Left cardiac atrium (tissue), 4 donors: ENCODE results near the gene ELP5. TPM values are rescaled to one million over a fixed set of nuclear protein-coding genes. Genes with fewer than 3 reads are reported as not detected.
"Not testable (repeated sequence)": the region's sequence is repeated elsewhere in the genome, so short reads cannot be mapped to it uniquely, and the experiment has no call there.

Experiments used
- ATAC-seq, 2 donors: fragments of 200-7000 bp; cut with Tn5 transposase; one replicate each; pipeline ENCODE4 v1.9.1; 2020; ENCODE audit warnings: mild to moderate bottlenecking in 2 of 2, moderate library complexity in 2 of 2
- DNase-seq: peaks from one replicate; pipeline ENCODE4 v3.0.0-alpha.2; 2020
- intact Hi-C, 2 donors: fragments of 100-400 bp; cut with DNase I; formaldehyde crosslinking; loops; one replicate each; pipeline versions ENCODE4 v1.14.1 to v1.15.1; 2022 to 2023
- total RNA-seq, 2 donors: library from RNA; stranded (reverse); fragmentation: NEBNext Ultra II Directional; extraction: Animal tissue kit (Norgen Biotek cat#: 25700); gene quantifications; one replicate each; pipeline ENCODE4 v1.2.1, GENCODE V29; 2021
- donor health status: DM: no; HTN: yes; CAD: no.
- donor health status: DM: no; HTN: yes; CAD: no; lungs with severe emphysema.
- donor health status: DM: yes; HTN: yes; CAD: no.
- donor health status: Dilated cardiomyopathy.

Gene ELP5
- total RNA-seq, 2 donors from 2014 or later, result 68.3 to 93.8 TPM

GRCh38 chr17:7232114-7232513, 19.9 kb upstream of the ELP5 start:
- intact Hi-C loops, result no loop called here
- ATAC-seq, result no peak

GRCh38 chr17:7233701-7234082, 18.3 kb upstream of the ELP5 start:
- ATAC-seq (peak in 1 of 2 donors; percentile 7), DNase-seq (no peak)
- intact Hi-C loops, result no loop called here

More at GRCh38 chr17:7232114-7232513, 19.9 kb upstream of the ELP5 start:
- no peak for DNase-seq

DNA sequence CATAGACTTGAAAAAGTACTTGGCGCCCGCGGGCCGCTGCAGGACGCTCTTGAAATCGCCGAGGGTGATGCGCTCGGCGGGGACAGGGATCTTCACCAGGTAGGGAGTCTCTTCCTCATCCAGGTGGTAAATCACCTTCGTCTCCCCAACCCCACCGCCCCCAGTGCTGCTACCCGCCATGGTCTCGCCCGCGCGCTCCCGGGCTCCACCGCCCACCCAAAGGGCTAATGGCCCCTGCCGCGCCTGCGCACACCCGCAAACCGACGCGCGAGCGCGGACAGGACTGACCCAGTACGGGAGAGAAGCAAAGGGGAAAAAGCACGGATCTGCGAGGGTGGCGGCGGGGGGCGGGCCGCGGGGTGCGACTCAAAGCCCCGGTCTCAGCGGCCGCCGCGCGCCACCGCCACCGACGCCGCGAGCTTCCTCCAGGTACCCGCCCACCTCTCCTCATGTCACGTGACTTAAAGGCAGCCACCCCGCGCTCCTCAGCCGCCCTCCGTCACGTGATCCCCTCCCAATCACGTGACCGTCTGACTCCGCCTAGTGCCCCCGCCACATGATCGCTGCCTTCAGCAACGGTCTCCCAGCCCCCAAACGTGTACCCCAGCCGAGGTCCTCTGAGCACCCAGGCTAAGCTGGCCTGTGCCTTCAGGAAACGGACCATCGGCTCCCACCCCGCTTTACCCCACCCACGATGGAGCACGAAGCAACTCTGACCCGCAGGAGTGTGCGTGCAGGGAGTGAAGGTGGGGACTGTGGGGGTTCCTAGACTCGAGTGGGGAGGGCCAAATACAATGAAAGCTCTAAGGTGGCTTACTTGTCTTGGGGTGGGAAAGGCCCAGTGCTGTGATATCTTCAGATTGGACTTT, 17.7 kb upstream of the ELP5 start, which contains the start of gene DVL2:
Gene DVL2 (minus strand): TSS at position 435 of the 869 bp plus-strand sequence. CDS start 255 bp downstream, at position 180.
- intact Hi-C loops, result no loop called here

GRCh38 chr17:7235693-7236665, 16.0 kb upstream of the ELP5 start:
- ATAC-seq (no peak), DNase-seq (no peak)
- intact Hi-C loops, result no loop called here

More for the DNA sequence above, 17.7 kb upstream of the ELP5 start, which contains the start of gene DVL2:
- peak; percentile 65 to 71 for ATAC-seq
- DNase-seq, result peak; percentile 96

GRCh38 chr17:7236808-7237207, 15.2 kb upstream of the ELP5 start:
- ATAC-seq, result no peak
- DNase-seq, result no peak
- intact Hi-C loops, result no loop called here

DNA sequence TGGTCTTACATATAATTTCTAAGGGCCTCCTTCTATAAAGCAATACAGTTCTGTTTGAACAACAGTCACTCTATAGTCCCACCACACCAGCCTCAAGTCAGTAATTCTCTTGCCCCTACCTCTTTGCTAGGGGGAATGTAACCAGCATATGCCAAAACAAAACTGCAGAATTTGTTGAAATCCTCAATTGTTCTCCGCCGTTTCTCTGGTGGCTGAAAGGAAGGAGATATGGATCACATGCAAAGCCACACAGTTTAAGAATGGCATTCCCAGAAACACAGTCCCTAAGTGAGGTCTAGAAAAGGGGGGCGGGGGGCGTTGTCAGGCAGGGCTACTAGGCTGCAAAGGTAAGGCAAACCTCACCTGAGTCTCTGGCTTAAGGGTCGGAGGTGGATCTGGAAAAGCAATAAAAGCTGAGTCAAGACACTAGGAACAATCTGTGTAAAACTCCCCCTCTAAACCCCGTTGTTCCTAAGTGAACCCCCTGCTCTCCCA, 14.7 kb upstream of the ELP5 start:
- intact Hi-C loops, result no loop called here
- no peak for ATAC-seq

GRCh38 chr17:7237761-7238419, 14.1 kb upstream of the ELP5 start:
- intact Hi-C loops, result no loop called here
- DNase-seq, result peak; percentile 88
- peak; percentile 3 to 7 for ATAC-seq

More for the DNA sequence above, 14.7 kb upstream of the ELP5 start:
- DNase-seq, result no peak

DNA sequence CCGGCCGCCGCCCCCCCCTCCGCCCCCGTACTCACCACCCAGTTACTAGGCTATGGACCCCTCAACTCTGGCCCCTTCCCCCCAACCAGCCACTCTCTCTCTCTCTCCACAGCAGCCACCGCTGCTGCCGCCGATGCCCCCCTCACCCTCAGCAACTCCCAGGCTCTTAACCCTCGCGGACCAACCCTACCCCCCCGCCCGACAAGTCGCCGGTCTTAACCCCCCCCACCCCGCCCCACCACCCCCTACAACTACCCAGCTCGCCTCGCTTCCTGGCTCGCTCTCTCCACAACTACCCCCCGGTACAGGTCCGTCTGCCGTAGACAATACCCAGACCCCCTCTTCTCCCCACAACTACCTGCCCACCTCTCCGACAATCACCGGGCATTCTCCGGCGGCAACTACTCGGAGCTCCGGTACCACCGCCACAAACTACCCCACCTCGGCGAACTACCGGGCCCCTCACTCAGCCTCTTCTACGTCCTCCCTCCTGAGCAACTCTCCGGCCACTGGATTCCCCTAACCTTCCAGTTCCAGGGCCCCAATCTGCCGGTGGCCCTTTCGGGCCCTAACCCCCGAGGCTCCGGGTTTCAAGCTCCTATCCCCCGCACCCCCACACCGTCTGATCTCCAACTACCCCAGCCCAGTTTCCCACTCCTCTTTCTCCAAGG, 13.5 kb upstream of the ELP5 start:
- no peak for ATAC-seq
- DNase-seq, result peak; percentile 55
- intact Hi-C loops, result no loop called here

- DNase-seq (peak; percentile 99), ATAC-seq (peak; percentile 71 to 79)
- intact Hi-C loops, result no loop called here
These were observed 12.7 kb upstream of the ELP5 start, which contains the start of gene PHF23 for GRCh38 chr17:7239091-7240027. Gene PHF23, minus strand, starts transcription at chr17:7239457. Its CDS starts 178 bp downstream, at chr17:7239279.

DNA sequence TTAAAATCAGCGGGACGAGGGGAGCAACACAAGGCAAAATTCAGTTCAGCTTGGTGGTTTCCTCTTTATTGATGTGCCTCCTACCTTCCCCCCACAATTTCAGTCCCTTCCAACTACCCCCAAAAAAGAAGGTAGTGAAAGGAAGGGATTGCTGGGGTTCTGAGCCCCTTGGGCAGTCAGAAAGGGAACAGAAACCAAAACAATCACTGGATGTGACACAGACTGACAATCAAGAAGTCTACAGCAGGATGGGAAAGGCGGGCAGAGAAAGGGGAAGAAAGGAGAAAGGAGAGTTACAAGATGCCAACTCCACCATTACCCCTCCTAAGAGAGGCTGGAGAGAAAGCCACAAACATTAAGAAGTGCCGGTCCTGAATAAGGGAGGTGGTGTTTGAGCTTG, 11.6 kb upstream of the ELP5 start:
- intact Hi-C loops, result no loop called here
- DNase-seq (no peak), ATAC-seq (no peak)

DNA sequence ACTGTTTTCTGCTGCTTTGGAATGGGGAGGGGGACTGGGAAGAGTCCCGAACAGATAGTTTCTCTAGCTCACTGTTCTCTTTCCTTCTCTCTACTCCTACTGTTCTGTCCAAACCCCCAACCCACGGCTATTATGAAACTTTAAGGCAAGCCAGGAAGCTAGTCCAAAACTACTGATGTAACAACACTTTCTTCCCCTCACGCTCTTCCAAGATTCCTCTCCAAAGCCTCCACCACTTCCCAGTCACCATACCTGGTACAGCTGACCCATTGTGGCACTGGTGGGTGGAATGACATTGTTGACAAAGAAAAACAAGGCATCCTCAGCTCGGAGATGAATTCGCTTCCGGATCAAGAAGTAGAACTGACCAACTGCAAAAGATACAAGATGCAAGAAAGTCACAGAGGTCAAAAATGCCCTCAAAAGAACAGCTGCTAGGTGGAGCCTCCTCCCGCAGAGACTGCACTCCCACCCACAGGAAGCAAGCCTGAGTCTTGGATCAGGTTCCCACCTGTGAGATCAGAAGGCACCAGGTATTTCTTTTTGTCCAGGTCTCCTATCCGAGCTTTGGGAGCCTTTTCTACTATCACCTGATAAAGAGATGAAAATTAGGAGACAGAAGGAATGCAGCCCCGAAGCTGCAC, 10.8 kb upstream of the ELP5 start:
- intact Hi-C loops, result no loop called here
- DNase-seq, result no peak

GRCh38 chr17:7241783-7242716, 10.0 kb upstream of the ELP5 start, which contains the start of gene GABARAP:
Gene GABARAP, minus strand, starts transcription at chr17:7242449. Its CDS starts 119 bp downstream, at chr17:7242330.
- ATAC-seq (peak; percentile 38 to 43), DNase-seq (peak; percentile 94)
- intact Hi-C loops, result no loop called here

More for the DNA sequence above, 10.8 kb upstream of the ELP5 start:
- ATAC-seq, result no peak

- peak; percentile 59 to 63 for ATAC-seq
- DNase-seq, result peak; percentile 97
- intact Hi-C loops, result no loop called here
These were observed 9.1 kb upstream of the ELP5 start for GRCh38 chr17:7242717-7243452.

DNA sequence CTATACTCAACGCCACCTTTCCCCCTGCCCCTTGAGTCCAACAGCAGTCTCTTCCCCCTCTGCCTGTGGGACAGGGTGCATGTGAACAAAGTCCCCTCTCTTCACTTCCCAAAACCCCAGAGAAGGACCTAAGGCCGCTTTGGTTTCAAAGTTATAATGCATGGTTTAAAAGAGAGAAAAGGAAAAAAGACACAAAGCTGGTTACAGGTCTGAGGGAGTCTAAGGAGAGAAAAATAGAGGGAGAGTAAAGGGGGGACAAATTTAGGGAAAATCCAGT, 8.6 kb upstream of the ELP5 start:
- intact Hi-C loops, result no loop called here
- DNase-seq (no peak), ATAC-seq (no peak)

- ATAC-seq, DNase-seq, intact Hi-C loops: not testable (repeated sequence)
These were observed 8.2 kb upstream of the ELP5 start for GRCh38 chr17:7243838-7244237.
